GM21515 (cell line): ENCODE measurements around the gene SPTA1.

Experiments
- ATAC-seq: cut with Tn5 transposase; IDR thresholded peaks from one replicate; pipeline ENCODE4 v1.9.1; 2021; ENCODE audit not compliant: unreplicated experiment

Gene SPTA1

GRCh38 chr1:158577561-158577960 is 109.0 kb downstream of the SPTA1 start:
- ATAC-seq: no peak

DNA sequence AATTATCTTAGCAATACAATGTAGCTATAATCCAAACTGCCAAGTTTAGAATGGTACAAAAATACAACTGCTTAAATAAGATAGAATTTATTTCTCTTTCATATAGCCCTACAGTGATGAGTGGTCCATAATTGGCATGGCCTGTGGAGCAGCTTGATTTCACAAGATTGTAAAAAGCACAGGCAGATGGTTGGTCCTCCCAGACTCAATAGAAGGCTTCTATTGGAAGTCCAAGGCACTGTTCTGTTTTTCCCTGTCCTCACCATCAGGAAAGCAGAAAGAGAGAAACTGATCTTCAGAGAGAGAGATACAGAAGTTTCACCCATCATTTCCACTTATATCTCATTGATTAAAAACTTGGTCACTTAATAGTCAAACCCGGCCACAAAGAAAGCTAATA is 114.3 kb downstream of the SPTA1 start:
- ATAC-seq: no peak

DNA sequence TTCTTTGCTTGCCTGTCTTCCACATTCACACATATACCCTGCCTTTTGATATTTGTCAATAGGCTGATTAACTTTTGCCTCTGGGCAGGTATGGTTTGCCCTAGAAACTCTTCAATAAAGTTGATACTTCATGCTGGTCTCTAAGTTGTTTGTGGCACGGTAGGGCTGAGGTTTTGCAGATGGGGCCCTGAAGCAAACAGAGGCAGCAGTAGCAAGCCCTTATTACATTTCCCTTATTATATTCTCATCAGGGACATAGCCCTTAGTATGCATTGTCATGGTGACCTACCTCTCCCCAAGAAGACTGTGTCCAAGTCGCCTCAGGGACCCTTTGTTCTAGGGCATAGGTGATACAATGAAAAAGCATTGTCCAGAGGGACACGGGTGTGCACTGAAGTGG is 116.0 kb downstream of the SPTA1 start, which contains the start of gene OR6P1:
Gene OR6P1, minus strand, starts transcription at position 101 of the 400 bp plus-strand sequence. CDS start 6,976 bp downstream, outside the sequence.
- no peak for ATAC-seq

GRCh38 chr1:158564608-158565007 is 121.9 kb downstream of the SPTA1 start:
- ATAC-seq: no peak

DNA sequence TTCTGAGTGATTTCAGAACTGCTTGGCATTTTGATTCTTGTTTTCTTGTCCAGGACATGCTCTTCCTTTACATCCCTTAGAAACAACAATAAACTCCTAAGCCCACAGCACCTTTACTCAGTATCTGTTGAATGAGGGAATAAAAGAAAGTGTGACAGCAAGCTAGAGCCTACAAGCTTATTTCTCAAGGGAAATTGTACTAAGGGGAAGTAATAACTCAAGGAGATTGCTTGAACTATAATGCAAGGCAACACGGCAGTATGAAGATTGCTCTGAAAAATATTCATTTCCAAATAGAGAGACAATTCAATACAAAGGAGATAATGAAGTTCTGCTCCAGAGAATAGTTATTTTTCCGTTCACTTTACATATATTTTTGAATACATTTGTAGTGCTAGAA is 122.7 kb downstream of the SPTA1 start:
- no peak for ATAC-seq
